Psoas muscle (tissue), 8 donors: Measurements from ENCODE around the gene C19orf38. TPM values are rescaled to one million over a fixed set of nuclear protein-coding genes. Genes with fewer than 3 reads are reported as not detected.

Experiments
- ATAC-seq, 4 donors: fragments of 200-7000 bp; cut with Tn5 transposase; one replicate each; pipeline ENCODE4 v1.9.1; 2020; ENCODE audit warnings: moderate library complexity in 3 of 4, mild to moderate bottlenecking in 2 of 4
- DNase-seq, 2 donors: peaks; one replicate each; pipeline ENCODE4 v3.0.0-alpha.2; 2020
- H3K27ac ChIP-seq: fragments of 200-600 bp; one replicate; pipeline ENCODE4 v1.8.0; 2022
- H3K27me3 ChIP-seq, 3 donors: fragments of 200-600 bp in 1 of 3; one replicate each; pipeline versions ENCODE4 v1.6.1 to v1.8.0; 2013 to 2022; ENCODE audit warnings: low read length in 2 of 3, mild to moderate bottlenecking in 2 of 3, moderate library complexity in 1 of 3; ENCODE audit not compliant: insufficient read depth in 3 of 3
- H3K36me3 ChIP-seq, 2 donors: fragments of 200-600 bp in 1 of 2; one replicate each; pipeline versions ENCODE4 v1.6.1 to v1.8.0; 2013 to 2022; ENCODE audit warnings: low read depth in 1 of 2, mild to moderate bottlenecking in 1 of 2, moderate library complexity in 1 of 2; ENCODE audit not compliant: insufficient read depth in 1 of 2
- H3K4me1 ChIP-seq: fragments of 200-600 bp; one replicate; pipeline ENCODE4 v1.8.0; 2022
- H3K4me3 ChIP-seq: fragments of 200-600 bp; one replicate; pipeline ENCODE4 v1.8.0; 2022; ENCODE audit warnings: mild to moderate bottlenecking
- H3K9me3 ChIP-seq: fragments of 200-600 bp; one replicate; pipeline ENCODE4 v1.8.0; 2022
- WGBS, 3 donors: extraction: QIAGEN DNeasy Blood & Tissue Kit; methylation state at CpG; one replicate each; pipeline versions ENCODE4 v1.1.6 to v1.1.7; 2013; 5-methylcytosine and 5-hydroxymethylcytosine counted together
- intact Hi-C, 2 donors: fragments of 100-400 bp; cut with DNase I; formaldehyde crosslinking; loops; one replicate each; pipeline versions ENCODE4 v1.11.0 to v1.14.2; 2022
- polyA plus RNA-seq, 3 donors: library from polyadenylated mRNA; stranded (reverse); fragments of 200-250 nt; gene quantifications; one replicate each; pipeline ENCODE4 v1.2.3, GENCODE V29; 2013
- total RNA-seq, 4 donors: library from RNA; stranded (reverse); fragmentation: NEBNext Ultra II Directional in 2 of 4; extraction: Animal tissue kit (Norgen Biotek cat#: 25700) in 2 of 4; gene quantifications; one replicate each; pipeline versions ENCODE4 v1.2.1 to v1.2.4, GENCODE V29; 2021 to 2023
- TF ChIP-seq, protein P1 (sequence below): fragments of 200-600 bp; IDR thresholded peaks from one replicate; pipeline ENCODE4 v1.8.0; 2022; ENCODE audit warnings: antibody characterized with exemption
- donor health status: healthy with polysubstance abuse.
- donor health status: DM: no; HTN: no; CAD: no; lungs with moderate emphysema.
- donor health status: Bipolar disorder and iron deficiency.
- donor health status: healthy.
- donor health status: DM: yes; HTN: yes; CAD: no.
- donor health status: DM: no; HTN: no; CAD: no.
- donor health status: DM: no; HTN: no; CAD: no.
- donor health status: DM: yes; HTN: yes; CAD: no.

C19orf38 gene
- total and polyA plus RNA-seq, 7 donors = 0.30 to 2.9 (median 1.3) TPM

DNA sequence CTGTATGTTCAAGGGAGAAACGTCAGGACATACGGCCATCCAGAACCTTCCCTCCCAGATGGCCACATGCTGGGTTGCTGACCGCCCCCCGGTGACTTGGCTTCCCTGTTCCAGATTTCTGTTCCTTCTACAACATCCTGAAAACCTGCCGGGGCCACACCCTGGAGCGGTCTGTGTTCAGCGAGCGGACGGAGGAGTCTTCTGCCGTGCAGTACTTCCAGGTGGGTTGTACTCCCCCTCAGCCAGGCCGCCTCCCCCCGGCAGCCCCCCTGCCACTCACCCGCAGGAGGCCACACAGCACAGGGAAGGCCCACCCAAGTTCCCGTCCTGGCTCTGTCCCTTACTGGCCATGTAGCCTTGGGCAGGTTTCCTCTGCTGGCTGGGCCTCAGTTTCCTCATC is 59.7 kb downstream of the C19orf38 start:
- Histone ChIP-seq H3K4me1 (peaks cover 27% of the 10 kb centered on the region), H3K27ac (no peak overlapping the region), H3K36me3 (peaks cover 0 to 62% of the 10 kb centered on the region in 2 donors), H3K9me3 (no peaks in the 10 kb centered on the region), H3K27me3 (no peaks in the 10 kb centered on the region), H3K4me3 (no peak overlapping the region)
- 82 to 91% (median 89%) methylated on average over 14 of the region's 14 CpGs for WGBS, 3 donors
- TF ChIP-seq, protein P1, sequence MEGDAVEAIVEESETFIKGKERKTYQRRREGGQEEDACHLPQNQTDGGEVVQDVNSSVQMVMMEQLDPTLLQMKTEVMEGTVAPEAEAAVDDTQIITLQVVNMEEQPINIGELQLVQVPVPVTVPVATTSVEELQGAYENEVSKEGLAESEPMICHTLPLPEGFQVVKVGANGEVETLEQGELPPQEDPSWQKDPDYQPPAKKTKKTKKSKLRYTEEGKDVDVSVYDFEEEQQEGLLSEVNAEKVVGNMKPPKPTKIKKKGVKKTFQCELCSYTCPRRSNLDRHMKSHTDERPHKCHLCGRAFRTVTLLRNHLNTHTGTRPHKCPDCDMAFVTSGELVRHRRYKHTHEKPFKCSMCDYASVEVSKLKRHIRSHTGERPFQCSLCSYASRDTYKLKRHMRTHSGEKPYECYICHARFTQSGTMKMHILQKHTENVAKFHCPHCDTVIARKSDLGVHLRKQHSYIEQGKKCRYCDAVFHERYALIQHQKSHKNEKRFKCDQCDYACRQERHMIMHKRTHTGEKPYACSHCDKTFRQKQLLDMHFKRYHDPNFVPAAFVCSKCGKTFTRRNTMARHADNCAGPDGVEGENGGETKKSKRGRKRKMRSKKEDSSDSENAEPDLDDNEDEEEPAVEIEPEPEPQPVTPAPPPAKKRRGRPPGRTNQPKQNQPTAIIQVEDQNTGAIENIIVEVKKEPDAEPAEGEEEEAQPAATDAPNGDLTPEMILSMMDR = no peak
- DNase-seq (no peak), ATAC-seq (no peak)
- intact Hi-C loops = no loop called here

DNA sequence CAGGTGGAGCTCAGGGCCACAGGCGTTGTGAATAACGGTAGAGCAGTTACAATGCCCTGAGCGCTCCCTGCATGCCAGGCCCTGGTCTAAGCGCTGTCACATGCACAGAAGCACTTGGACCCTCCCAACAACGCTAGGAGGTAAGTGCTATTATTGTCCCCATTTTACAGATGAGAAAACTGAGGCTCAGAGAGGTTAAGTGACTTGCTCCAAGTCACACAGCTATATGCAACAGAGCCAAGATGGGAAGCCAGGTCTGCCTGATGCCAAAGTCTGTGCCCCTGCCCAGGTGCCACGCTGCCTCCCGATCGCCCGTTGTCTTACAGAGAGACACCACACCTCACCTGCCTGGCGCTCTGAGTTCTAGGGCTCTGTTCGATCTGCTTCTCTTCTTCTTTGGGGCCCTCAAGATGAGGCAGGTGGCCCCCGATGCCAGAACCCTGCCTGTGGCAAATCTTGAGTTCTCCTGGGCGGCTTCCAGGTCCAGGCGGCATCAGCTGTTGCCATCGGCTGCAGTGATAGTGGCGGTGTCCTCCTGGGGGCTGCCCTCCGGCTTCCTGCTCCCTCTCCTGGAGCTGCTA is 60.3 kb downstream of the C19orf38 start:
- Histone ChIP-seq H3K9me3 (no peaks in the 10 kb centered on the region), H3K27me3 (no peaks in the 10 kb centered on the region), H3K36me3 (peaks cover 0 to 68% of the 10 kb centered on the region in 2 donors), H3K4me3 (no peak overlapping the region), H3K4me1 (peaks cover 27% of the 10 kb centered on the region), H3K27ac (no peak overlapping the region)
- 76 to 80% (median 77%) methylated on average over 17 of the region's 17 CpGs for WGBS, 3 donors
- DNase-seq (no peak), ATAC-seq (no peak)
- intact Hi-C loops = no loop called here
- TF ChIP-seq, protein P1 = no peak

DNA sequence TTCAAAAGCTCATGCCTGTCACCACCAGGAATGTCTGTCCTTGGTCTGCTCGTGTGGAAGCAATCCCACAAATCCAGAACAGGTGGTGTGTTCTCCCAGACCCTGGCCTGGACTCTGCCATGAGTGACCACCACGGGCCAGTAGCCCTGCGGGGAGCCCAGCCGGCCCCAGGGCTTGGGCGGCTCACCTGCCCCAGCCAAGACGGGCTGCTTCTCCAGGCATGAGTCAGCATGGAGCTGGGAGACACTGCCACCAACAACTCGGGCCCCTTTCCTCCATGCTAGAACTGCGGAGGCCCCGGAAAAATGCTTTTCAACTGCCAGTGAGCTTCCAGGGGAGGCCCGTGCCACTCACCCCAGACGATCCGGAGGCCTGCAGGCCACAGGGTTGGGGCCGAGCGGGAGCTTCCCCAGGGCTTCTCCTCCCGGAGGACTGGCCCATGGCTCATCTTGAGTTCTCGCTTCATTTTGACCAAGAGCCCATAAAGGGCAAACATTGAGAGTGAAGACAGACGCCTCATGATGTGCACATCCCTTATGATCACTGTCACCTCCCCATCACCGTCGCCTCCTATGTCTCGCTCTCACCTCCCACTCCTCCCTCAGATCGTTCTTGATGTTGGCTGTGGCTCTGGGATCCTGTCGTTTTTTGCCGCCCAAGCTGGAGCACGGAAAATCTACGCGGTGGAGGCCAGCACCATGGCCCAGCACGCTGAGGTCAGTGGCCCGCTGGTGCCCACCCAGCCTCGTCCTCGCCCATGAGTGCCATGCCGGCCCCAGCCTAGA is 63.6 kb downstream of the C19orf38 start:
- DNase-seq (no peak), ATAC-seq (peak; percentile 63 to 86 (median 75))
- Histone ChIP-seq H3K27ac (peak overlapping the region; percentile 85), H3K27me3 (no peaks in the 10 kb centered on the region), H3K4me3 (no peak overlapping the region), H3K4me1 (peaks cover 32% of the 10 kb centered on the region), H3K36me3 (peaks cover 0 to 89% of the 10 kb centered on the region in 2 donors), H3K9me3 (no peaks in the 10 kb centered on the region)
- WGBS, 3 donors = 65 to 74% (median 69%) methylated on average over 31 of the region's 31 CpGs
- TF ChIP-seq, protein P1 = no peak
- intact Hi-C loops = no loop called here

DNA sequence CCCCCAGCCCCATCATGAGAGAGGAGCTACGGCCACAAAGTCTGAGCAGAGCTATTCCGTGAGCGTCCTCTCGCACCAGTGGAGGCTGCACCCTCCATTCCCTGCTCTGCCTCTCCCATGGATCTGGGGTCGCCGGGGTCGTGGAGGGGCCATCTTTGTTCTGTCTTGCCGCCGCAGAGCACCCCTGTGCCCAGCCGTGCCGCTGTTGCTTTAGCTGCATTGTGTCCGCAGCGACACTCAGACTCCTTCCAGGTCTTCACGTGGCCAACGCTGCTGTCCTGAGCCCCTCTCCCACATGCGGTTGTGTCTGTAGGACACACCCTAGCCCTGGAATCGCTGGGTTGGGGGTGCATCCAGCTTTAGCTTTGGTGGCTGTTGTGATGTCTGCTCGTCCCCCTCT is 64.4 kb downstream of the C19orf38 start:
- DNase-seq = no peak
- H3K27me3 ChIP-seq = no peaks in the 10 kb centered on the region
- no peaks in the 10 kb centered on the region for H3K9me3 ChIP-seq
- WGBS, 3 donors = 94 to 95% (median 95%) methylated on average over 18 of the region's 18 CpGs
- H3K27ac ChIP-seq = peak overlapping the region; percentile 85
- H3K4me1 ChIP-seq = peaks cover 32% of the 10 kb centered on the region
- peaks cover 0 to 95% of the 10 kb centered on the region in 2 donors for H3K36me3 ChIP-seq
- TF ChIP-seq, protein P1 = no peak
- ATAC-seq = no peak
- intact Hi-C loops = no loop called here
- H3K4me3 ChIP-seq = no peak overlapping the region
